GM12878 (cell line): ENCODE measurements around the gene MACROD2. TPM values are rescaled to one million over a fixed set of nuclear protein-coding genes. Genes with fewer than 3 reads are reported as not detected.

Experiments
- ATAC-seq: fragments of 200-7000 bp; cut with Tn5 transposase; 3 replicates; pipeline ENCODE4 v1.9.1; 2020; ENCODE audit warnings: mild to moderate bottlenecking, moderate library complexity
- BruUV-seq: library from RNA; stranded (reverse); fragments of 400-500 nt; replicated peaks from 2 replicates; lab custom pipeline; 2021; lab: Mats Ljungman, UMichigan
- CTCF ChIA-PET: fragments of 300-600 bp; sonication (Branson Sonifier 250); formaldehyde crosslinking; extraction: SDS; loops from one replicate; lab custom pipeline; 2021; ENCODE audit warnings: inconsistent platforms; lab: Yijun Ruan, JAX
- POLR2A ChIA-PET: fragments of 350-600 bp; formaldehyde crosslinking; extraction: SDS; loops from one replicate; lab custom pipeline; 2021; ENCODE audit warnings: inconsistent platforms; lab: Charles Lee
- RAD21 ChIA-PET: fragments of 300-600 bp; sonication (Branson Sonifier 250); formaldehyde crosslinking; loops from one replicate; lab custom pipeline; 2023; ENCODE audit warnings: antibody characterized with exemption; ENCODE audit not compliant: unreplicated experiment; lab: Charles Lee
- SMC1A ChIA-PET: fragments of 300-600 bp; sonication (Branson Sonifier 250); formaldehyde crosslinking; loops from one replicate; lab custom pipeline; 2023; ENCODE audit not compliant: unreplicated experiment, uncharacterized antibody; lab: Charles Lee
- DNase-seq: peaks from one replicate; pipeline ENCODE4 v3.0.0-alpha.2; 2011; ENCODE audit warnings: low read depth, low spot score
- FAIRE-seq: peaks from 3 replicates; lab custom pipeline; 2011; peaks lifted over from hg19 to GRCh38; lab: Jason Lieb, UNC
- H2AFZ ChIP-seq: 2 replicates; pipeline ENCODE4 v1.6.0; 2011; ENCODE audit warnings: low read depth, low read length, control low read depth; ENCODE audit not compliant: control insufficient read depth
- H3K27ac ChIP-seq: 2 replicates; pipeline ENCODE4 v1.5.1; 2011; ENCODE audit warnings: control low read depth; ENCODE audit not compliant: control insufficient read depth, insufficient read depth
- H3K27me3 ChIP-seq, 2 experiments: replicated peaks in 1 of 2; 2 replicates each; pipeline versions ENCODE4 v1.6.0 to v1.6.1; 2011; ENCODE audit warnings: low read length in 1 of 2; ENCODE audit not compliant: control insufficient read depth in 2 of 2, insufficient read depth in 2 of 2
- H3K36me3 ChIP-seq, 2 experiments: 2 replicates each; pipeline ENCODE4 v1.5.1; 2011; ENCODE audit warnings: low read length in 1 of 2; ENCODE audit not compliant: control insufficient read depth in 2 of 2, insufficient read depth in 2 of 2
- H3K4me1 ChIP-seq: 2 replicates; pipeline ENCODE4 v1.6.1; 2011; ENCODE audit warnings: mild to moderate bottlenecking, low read length, moderate library complexity, mixed read lengths; ENCODE audit not compliant: control insufficient read depth, insufficient read depth
- H3K4me2 ChIP-seq: 2 replicates; pipeline ENCODE4 v1.6.0; 2011; ENCODE audit warnings: control low read depth; ENCODE audit not compliant: control insufficient read depth, insufficient read depth
- H3K4me3 ChIP-seq: fragments of 200-600 bp; sonication (generic); 2 replicates; pipeline ENCODE4 v1.5.1; 2016
- H3K79me2 ChIP-seq: 2 replicates; pipeline ENCODE4 v1.6.0; 2011; ENCODE audit warnings: low read length; ENCODE audit not compliant: control insufficient read depth, insufficient read depth
- H3K9ac ChIP-seq: 2 replicates; pipeline ENCODE4 v1.8.0; 2011; ENCODE audit warnings: low read length, control low read depth, mixed read lengths; ENCODE audit not compliant: control insufficient read depth, insufficient read depth
- H3K9me3 ChIP-seq: replicated peaks from 3 replicates; pipeline ENCODE4 v1.5.1; 2011; ENCODE audit warnings: mild to moderate bottlenecking, low read length; ENCODE audit not compliant: control insufficient read depth, insufficient read depth
- H4K20me1 ChIP-seq: 2 replicates; pipeline ENCODE4 v1.6.0; 2011; ENCODE audit not compliant: control insufficient read depth, insufficient read depth
- IKZF2 ChIP-seq, 2 experiments: fragments of 450-650 bp; IDR thresholded peaks; 2 replicates each; pipeline ENCODE4 v1.6.1; 2017; ENCODE audit warnings: mild to moderate bottlenecking in 2 of 2, moderate library complexity in 2 of 2
- IRF4 ChIP-seq: IDR thresholded peaks from 2 replicates; pipeline ENCODE4 v1.6.1; 2011; ENCODE audit warnings: low read depth, low read length
- JUNB ChIP-seq: IDR thresholded peaks from 2 replicates; pipeline ENCODE4 v1.6.1; 2016; ENCODE audit warnings: antibody characterized with exemption, mild to moderate bottlenecking
- MTA2 ChIP-seq: fragments of 450-650 bp; IDR thresholded peaks from 2 replicates; pipeline ENCODE4 v1.6.1; 2016; ENCODE audit warnings: low read depth, mild to moderate bottlenecking, moderate library complexity
- NR2C2 ChIP-seq: IDR thresholded peaks from 2 replicates; pipeline ENCODE4 v1.6.1; 2011; ENCODE audit warnings: borderline replicate concordance, low read depth; ENCODE audit not compliant: control insufficient read depth, insufficient read length
- POLR2AphosphoS2 ChIP-seq: IDR thresholded peaks from 2 replicates; pipeline ENCODE4 v1.6.1; 2011; ENCODE audit warnings: low read depth, mild to moderate bottlenecking, low read length, improper control_type of control experiment, moderate library complexity
- POLR2AphosphoS5 ChIP-seq: IDR thresholded peaks from 2 replicates; pipeline ENCODE4 v1.6.1; 2011; ENCODE audit warnings: mild to moderate bottlenecking, low read length, inconsistent platforms
- SIX5 ChIP-seq: IDR thresholded peaks from 2 replicates; pipeline ENCODE4 v1.6.1; 2011; ENCODE audit warnings: mild to moderate bottlenecking, low read depth, low read length, moderate library complexity; ENCODE audit not compliant: severe bottlenecking
- SMC3 ChIP-seq: IDR thresholded peaks from 2 replicates; pipeline ENCODE4 v1.6.1; 2011; ENCODE audit warnings: low read length, improper control_type of control experiment, borderline replicate concordance
- TCF3 ChIP-seq: IDR thresholded peaks from 2 replicates; pipeline ENCODE4 v1.6.1; 2012; ENCODE audit warnings: low read depth, mild to moderate bottlenecking, low read length, borderline replicate concordance; ENCODE audit not compliant: insufficient read depth
- ZBED1 ChIP-seq: IDR thresholded peaks from 2 replicates; pipeline ENCODE4 v1.6.1; 2016; ENCODE audit warnings: borderline replicate concordance
- WGBS: methylation state at CpG from one replicate; pipeline ENCODE4 v1.1.6; 2016; ENCODE audit warnings: low lambda C conversion rate; ENCODE audit not compliant: insufficient replicate concordance, insufficient coverage; ENCODE audit errors: missing lambda C conversion rate; 5-methylcytosine and 5-hydroxymethylcytosine counted together
- in situ Hi-C: fragments of 300-500 bp; cut with MboI; formaldehyde crosslinking; loops from 9 replicates; pipeline ENCODE4 v1.14.3; 2018; ENCODE audit warnings: mixed read lengths
- intact Hi-C: fragments of 100-400 bp; cut with micrococcal nuclease; formaldehyde crosslinking; loops from one replicate; pipeline ENCODE4 v1.14.2; 2022; ENCODE audit not compliant: unreplicated experiment
- polyA plus RNA-seq, 11 experiments: library from polyadenylated mRNA; depleted of rRNA in 4 of 11; unstranded in 6 of 11; stranded (reverse) in 5 of 11; fragments of >200 nt; fragmentation: Nextera tagmentation in 4 of 11; fragmentation: Illumina TruSeq in 1 of 11; extraction: Ambion mirVana in 4 of 11; extraction: Trizol in 1 of 11; gene quantifications; 1 replicate in 1 of 11; 2 replicates in 10 of 11; pipeline versions ENCODE4 v1.2.1 to v1.2.3, GENCODE V29; 2011 to 2016; ENCODE audit warnings: inconsistent platforms in 2 of 11, missing spikeins in 2 of 11, low read depth in 1 of 11
- total RNA-seq, 4 experiments: library from RNA; depleted of rRNA in 3 of 4; stranded (reverse); fragments of >200 nt in 3 of 4; fragmentation: Illumina TruSeq in 1 of 4; extraction: Trizol in 1 of 4; gene quantifications; 2 replicates each; pipeline versions ENCODE4 v1.2.1 to v1.2.3, GENCODE V29; 2013 to 2021
- TF ChIP-seq, protein P1 (sequence below): fragments of 450-650 bp; formaldehyde crosslinking; IDR thresholded peaks from 2 replicates; pipeline ENCODE4 v1.4.0; 2020; ENCODE audit warnings: mild to moderate bottlenecking, moderate library complexity
- TF ChIP-seq, protein P2 (sequence below): IDR thresholded peaks from 2 replicates; pipeline ENCODE4 v1.6.1; 2012; ENCODE audit warnings: mild to moderate bottlenecking, low read depth, low read length
- TF ChIP-seq, protein P3 (sequence below): fragments of 450-650 bp; formaldehyde crosslinking; IDR thresholded peaks from 2 replicates; pipeline ENCODE4 v1.4.0; 2022; ENCODE audit warnings: mild to moderate bottlenecking, moderate library complexity

Gene MACROD2
- total and polyA plus RNA-seq, 10 of the 15 experiments (the other 5 are each of a cell fraction or from before 2014, with no cell fraction given): 1.1 to 21.5 (median 2.2) TPM

DNA sequence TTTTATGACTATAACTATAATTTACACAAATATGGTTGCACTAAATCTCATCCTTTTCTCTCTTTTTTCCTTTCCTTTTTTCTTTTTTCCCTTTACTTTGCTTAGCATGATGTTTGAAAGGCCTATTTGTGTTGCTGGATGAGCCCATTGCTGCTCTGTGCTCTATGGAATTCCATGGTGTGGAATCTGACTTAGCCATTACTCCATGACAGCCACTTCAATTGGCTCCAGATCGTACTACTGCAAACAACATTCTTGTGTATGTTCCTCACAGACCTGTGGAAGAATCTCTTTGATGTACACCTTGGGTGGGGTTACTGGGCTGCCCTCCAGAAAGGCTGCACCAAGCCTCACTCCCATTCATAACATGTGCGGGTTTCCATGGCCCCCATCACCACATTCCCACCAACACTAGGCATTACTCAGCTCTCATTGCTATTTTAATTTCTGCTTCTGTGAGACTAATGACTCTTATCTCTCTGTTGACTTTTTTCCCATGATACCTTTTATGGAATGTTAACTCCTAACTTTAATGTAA is 1598.9 kb downstream of the MACROD2 start:
- Histone ChIP-seq H3K4me1 (no peaks in the 10 kb centered on the region), H2AFZ (no peak overlapping the region), H3K9me3 (no peaks in the 10 kb centered on the region), H3K4me2 (no peak overlapping the region), H3K79me2 (no peaks in the 10 kb centered on the region), H3K4me3 (no peak overlapping the region), H4K20me1 (no peaks in the 10 kb centered on the region), H3K36me3 (no peaks in the 10 kb centered on the region), H3K9ac (no peak overlapping the region), H3K27me3 (no peaks in the 10 kb centered on the region), H3K27ac (no peak overlapping the region)
- WGBS: 47% methylated on average over 2 of the region's 2 CpGs
- CTCF ChIA-PET: no interaction called here
- FAIRE-seq (no peak), DNase-seq (no peak), ATAC-seq (no peak)
- POLR2A ChIA-PET: no interaction called here
- SMC1A ChIA-PET: no interaction called here
- BruUV-seq: no TSS peak
- RAD21 ChIA-PET: no interaction called here
- intact Hi-C loops (no loop called here), in situ Hi-C loops (no loop called here)
- TF ChIP-seq TCF3 (no peak), POLR2AphosphoS5 (no peak), JUNB (no peak), IRF4 (no peak), IKZF2 (IDR thresholded peaks at IDR 0.05) (no peak), SIX5 (no peak), ZBED1 (no peak), POLR2AphosphoS2 (no peak), MTA2 (no peak), NR2C2 (no peak), SMC3 (no peak)
- TF ChIP-seq, protein P1, sequence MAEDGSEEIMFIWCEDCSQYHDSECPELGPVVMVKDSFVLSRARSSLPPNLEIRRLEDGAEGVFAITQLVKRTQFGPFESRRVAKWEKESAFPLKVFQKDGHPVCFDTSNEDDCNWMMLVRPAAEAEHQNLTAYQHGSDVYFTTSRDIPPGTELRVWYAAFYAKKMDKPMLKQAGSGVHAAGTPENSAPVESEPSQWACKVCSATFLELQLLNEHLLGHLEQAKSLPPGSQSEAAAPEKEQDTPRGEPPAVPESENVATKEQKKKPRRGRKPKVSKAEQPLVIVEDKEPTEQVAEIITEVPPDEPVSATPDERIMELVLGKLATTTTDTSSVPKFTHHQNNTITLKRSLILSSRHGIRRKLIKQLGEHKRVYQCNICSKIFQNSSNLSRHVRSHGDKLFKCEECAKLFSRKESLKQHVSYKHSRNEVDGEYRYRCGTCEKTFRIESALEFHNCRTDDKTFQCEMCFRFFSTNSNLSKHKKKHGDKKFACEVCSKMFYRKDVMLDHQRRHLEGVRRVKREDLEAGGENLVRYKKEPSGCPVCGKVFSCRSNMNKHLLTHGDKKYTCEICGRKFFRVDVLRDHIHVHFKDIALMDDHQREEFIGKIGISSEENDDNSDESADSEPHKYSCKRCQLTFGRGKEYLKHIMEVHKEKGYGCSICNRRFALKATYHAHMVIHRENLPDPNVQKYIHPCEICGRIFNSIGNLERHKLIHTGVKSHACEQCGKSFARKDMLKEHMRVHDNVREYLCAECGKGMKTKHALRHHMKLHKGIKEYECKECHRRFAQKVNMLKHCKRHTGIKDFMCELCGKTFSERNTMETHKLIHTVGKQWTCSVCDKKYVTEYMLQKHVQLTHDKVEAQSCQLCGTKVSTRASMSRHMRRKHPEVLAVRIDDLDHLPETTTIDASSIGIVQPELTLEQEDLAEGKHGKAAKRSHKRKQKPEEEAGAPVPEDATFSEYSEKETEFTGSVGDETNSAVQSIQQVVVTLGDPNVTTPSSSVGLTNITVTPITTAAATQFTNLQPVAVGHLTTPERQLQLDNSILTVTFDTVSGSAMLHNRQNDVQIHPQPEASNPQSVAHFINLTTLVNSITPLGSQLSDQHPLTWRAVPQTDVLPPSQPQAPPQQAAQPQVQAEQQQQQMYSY: no peak
- TF ChIP-seq, protein P2, sequence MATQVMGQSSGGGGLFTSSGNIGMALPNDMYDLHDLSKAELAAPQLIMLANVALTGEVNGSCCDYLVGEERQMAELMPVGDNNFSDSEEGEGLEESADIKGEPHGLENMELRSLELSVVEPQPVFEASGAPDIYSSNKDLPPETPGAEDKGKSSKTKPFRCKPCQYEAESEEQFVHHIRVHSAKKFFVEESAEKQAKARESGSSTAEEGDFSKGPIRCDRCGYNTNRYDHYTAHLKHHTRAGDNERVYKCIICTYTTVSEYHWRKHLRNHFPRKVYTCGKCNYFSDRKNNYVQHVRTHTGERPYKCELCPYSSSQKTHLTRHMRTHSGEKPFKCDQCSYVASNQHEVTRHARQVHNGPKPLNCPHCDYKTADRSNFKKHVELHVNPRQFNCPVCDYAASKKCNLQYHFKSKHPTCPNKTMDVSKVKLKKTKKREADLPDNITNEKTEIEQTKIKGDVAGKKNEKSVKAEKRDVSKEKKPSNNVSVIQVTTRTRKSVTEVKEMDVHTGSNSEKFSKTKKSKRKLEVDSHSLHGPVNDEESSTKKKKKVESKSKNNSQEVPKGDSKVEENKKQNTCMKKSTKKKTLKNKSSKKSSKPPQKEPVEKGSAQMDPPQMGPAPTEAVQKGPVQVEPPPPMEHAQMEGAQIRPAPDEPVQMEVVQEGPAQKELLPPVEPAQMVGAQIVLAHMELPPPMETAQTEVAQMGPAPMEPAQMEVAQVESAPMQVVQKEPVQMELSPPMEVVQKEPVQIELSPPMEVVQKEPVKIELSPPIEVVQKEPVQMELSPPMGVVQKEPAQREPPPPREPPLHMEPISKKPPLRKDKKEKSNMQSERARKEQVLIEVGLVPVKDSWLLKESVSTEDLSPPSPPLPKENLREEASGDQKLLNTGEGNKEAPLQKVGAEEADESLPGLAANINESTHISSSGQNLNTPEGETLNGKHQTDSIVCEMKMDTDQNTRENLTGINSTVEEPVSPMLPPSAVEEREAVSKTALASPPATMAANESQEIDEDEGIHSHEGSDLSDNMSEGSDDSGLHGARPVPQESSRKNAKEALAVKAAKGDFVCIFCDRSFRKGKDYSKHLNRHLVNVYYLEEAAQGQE: no peak
- TF ChIP-seq, protein P3, sequence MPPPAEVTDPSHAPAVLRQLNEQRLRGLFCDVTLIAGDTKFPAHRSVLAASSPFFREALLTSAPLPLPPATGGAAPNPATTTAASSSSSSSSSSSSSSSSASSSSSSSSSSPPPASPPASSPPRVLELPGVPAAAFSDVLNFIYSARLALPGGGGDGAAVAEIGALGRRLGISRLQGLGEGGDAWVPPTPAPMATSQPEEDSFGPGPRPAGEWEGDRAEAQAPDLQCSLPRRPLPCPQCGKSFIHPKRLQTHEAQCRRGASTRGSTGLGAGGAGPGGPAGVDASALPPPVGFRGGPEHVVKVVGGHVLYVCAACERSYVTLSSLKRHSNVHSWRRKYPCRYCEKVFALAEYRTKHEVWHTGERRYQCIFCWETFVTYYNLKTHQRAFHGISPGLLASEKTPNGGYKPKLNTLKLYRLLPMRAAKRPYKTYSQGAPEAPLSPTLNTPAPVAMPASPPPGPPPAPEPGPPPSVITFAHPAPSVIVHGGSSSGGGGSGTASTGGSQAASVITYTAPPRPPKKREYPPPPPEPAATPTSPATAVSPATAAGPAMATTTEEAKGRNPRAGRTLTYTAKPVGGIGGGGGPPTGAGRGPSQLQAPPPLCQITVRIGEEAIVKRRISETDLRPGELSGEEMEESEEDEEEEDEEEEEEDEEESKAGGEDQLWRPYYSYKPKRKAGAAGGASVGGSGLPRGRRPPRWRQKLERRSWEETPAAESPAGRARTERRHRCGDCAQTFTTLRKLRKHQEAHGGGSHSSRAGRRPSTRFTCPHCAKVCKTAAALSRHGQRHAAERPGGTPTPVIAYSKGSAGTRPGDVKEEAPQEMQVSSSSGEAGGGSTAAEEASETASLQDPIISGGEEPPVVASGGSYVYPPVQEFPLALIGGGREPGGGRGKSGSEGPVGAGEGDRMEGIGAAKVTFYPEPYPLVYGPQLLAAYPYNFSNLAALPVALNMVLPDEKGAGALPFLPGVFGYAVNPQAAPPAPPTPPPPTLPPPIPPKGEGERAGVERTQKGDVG (CRISPR knock-in tag): no peak
